Measurements from ENCODE around the gene PHETA2.

- no peak for TF ChIP-seq CTCF (conservative IDR thresholded peaks at IDR 0.05 in 1 of 2, IDR thresholded peaks at IDR 0.05 in 1 of 2; ENCODE audit: extremely low read depth in 1 of 2, insufficient read depth in 1 of 2, low read depth in 1 of 2, low read length in 2 of 2)
- no peak for TF ChIP-seq EZH2 (IDR thresholded peaks at IDR 0.05; ENCODE audit: borderline replicate concordance, low read length)
Observed at GRCh38 chr22:42069801-42070516, 4.1 kb upstream of the PHETA2 start.

Data from mammary epithelial cell (primary cell).